AG10803 (cell line): ENCODE results near the gene EPB41L2.
"Not testable (repeated sequence)": the region's sequence is repeated elsewhere in the genome, so short reads cannot be mapped to it uniquely, and the experiment has no call there.

Source experiments
- DNase-seq: peaks from one replicate; pipeline ENCODE4 v3.0.0; 2010; ENCODE audit warnings: low read depth
- H3K4me3 ChIP-seq: 2 replicates; pipeline ENCODE4 v1.5.1; 2011; ENCODE audit warnings: mild to moderate bottlenecking, low read length, control low read depth
- CTCF ChIP-seq: conservative IDR thresholded peaks from 2 replicates; pipeline ENCODE4 v1.5.1; 2011; ENCODE audit warnings: mild to moderate bottlenecking, low read length, control low read depth, inconsistent platforms

Gene EPB41L2

GRCh38 chr6:130955755-130956154 lies 107.3 kb downstream of the EPB41L2 start:
- no peak overlapping the region for H3K4me3 ChIP-seq
- no peak for DNase-seq
- no peak for TF ChIP-seq CTCF

- no peak for TF ChIP-seq CTCF
- H3K4me3 ChIP-seq: no peak overlapping the region
- no peak for DNase-seq
Measured at GRCh38 chr6:130949553-130949952, 113.5 kb downstream of the EPB41L2 start.

GRCh38 chr6:130947464-130947863 lies 115.6 kb downstream of the EPB41L2 start:
- TF ChIP-seq CTCF: no peak
- DNase-seq: no peak
- no peak overlapping the region for H3K4me3 ChIP-seq

GRCh38 chr6:130946076-130946475 lies 117.0 kb downstream of the EPB41L2 start:
- DNase-seq: peak; percentile 18
- TF ChIP-seq CTCF: no peak
- H3K4me3 ChIP-seq: no peak overlapping the region

- H3K4me3 ChIP-seq: no peak overlapping the region
- peak; percentile 56 for DNase-seq
- no peak for TF ChIP-seq CTCF
Measured at GRCh38 chr6:130945401-130945919, 117.6 kb downstream of the EPB41L2 start.

DNA sequence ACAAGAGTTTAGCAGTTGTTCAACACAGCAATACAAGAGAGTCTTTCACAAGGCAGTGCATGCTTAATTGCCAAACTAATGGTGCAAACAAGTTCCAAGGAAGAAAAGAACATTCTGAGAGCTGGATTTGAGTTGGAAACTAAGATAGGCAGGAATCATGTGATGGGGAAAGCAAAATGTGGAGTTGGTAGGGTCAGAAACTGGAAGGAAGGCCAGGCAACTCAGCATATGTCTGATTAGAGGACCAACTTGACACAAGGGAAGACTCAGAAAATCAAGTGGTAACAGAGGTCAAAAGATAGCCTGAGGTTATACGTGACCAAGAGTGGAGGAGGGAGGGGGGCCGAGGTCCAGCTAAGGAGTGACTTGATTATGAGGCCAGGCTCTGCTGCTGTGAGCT lies 118.6 kb downstream of the EPB41L2 start:
- TF ChIP-seq CTCF: no peak
- no peak for DNase-seq

GRCh38 chr6:130943738-130944137 lies 119.3 kb downstream of the EPB41L2 start:
- H3K4me3 ChIP-seq: no peak overlapping the region
- TF ChIP-seq CTCF: no peak
- no peak for DNase-seq

More for the DNA sequence above, 118.6 kb downstream of the EPB41L2 start:
- no peak overlapping the region for H3K4me3 ChIP-seq

GRCh38 chr6:130942752-130943151 lies 120.3 kb downstream of the EPB41L2 start:
- not testable (repeated sequence) for DNase-seq, H3K4me3 ChIP-seq
